H1 (cell line): ENCODE results near the gene RNF215. TPM values are rescaled to one million over a fixed set of nuclear protein-coding genes. Genes with fewer than 3 reads are reported as not detected.
A peak's percentile ranks its signal among the peaks of the same experiment; 100 is the strongest.

Experiments used
- CTCF ChIA-PET: fragments of 300-600 bp; sonication (Branson Sonifier 250); formaldehyde crosslinking; loops from one replicate; lab custom pipeline; 2021; ENCODE audit not compliant: partially characterized antibody; lab: Charles Lee
- POLR2A ChIA-PET: fragments of 300-600 bp; sonication (Branson Sonifier 250); formaldehyde crosslinking; loops from one replicate; lab custom pipeline; 2021; ENCODE audit warnings: inconsistent platforms; ENCODE audit not compliant: partially characterized antibody; lab: Charles Lee
- DNase-seq, 2 experiments: peaks; one replicate each; pipeline versions ENCODE4 v3.0.0 to v3.0.0-alpha.2; 2010 to 2022; ENCODE audit warnings: low spot score in 2 of 2, low read depth in 1 of 2, mixed read lengths in 1 of 2
- FAIRE-seq: peaks from 2 replicates; lab custom pipeline; 2011; peaks lifted over from hg19 to GRCh38; lab: Jason Lieb, UNC
- H2AFZ ChIP-seq: 2 replicates; pipeline ENCODE4 v1.8.1; 2012; ENCODE audit warnings: low read length, inconsistent platforms
- H2AK5ac ChIP-seq: 2 replicates; pipeline ENCODE4 v1.6.1; 2013; ENCODE audit warnings: low read depth, low read length
- H2BK120ac ChIP-seq: replicated peaks from 2 replicates; pipeline ENCODE3; 2013; ENCODE audit warnings: low read depth, low read length, inconsistent platforms
- H2BK12ac ChIP-seq: 2 replicates; pipeline ENCODE4 v1.6.1; 2013; ENCODE audit warnings: low read depth, low read length
- H2BK15ac ChIP-seq: 2 replicates; pipeline ENCODE4 v1.6.1; 2013; ENCODE audit warnings: low read length
- H2BK20ac ChIP-seq: 2 replicates; pipeline ENCODE4 v1.6.1; 2013; ENCODE audit warnings: low read length
- H2BK5ac ChIP-seq: 2 replicates; pipeline ENCODE4 v1.6.1; 2013; ENCODE audit warnings: low read depth, low read length
- H3K14ac ChIP-seq: 2 replicates; pipeline ENCODE4 v1.6.1; 2013; ENCODE audit warnings: inconsistent platforms; ENCODE audit not compliant: insufficient read length
- H3K18ac ChIP-seq: 2 replicates; pipeline ENCODE4 v1.6.1; 2013; ENCODE audit warnings: low read length; ENCODE audit errors: extremely low read depth
- H3K23ac ChIP-seq: 2 replicates; pipeline ENCODE4 v1.6.1; 2013; ENCODE audit warnings: inconsistent platforms; ENCODE audit not compliant: insufficient read length
- H3K23me2 ChIP-seq: 2 replicates; pipeline ENCODE4 v1.6.1; 2013; ENCODE audit warnings: low read depth, low read length
- H3K27ac ChIP-seq: 2 replicates; pipeline ENCODE4 v1.6.1; 2011; ENCODE audit warnings: low read depth, low read length, inconsistent platforms
- H3K27me3 ChIP-seq, 4 experiments: replicated peaks in 1 of 4; 1 replicate in 1 of 4; 2 replicates in 3 of 4; pipeline versions ENCODE4 v1.6.1 to v1.8.1; 2011 to 2013; ENCODE audit warnings: low read length in 3 of 4, mild to moderate bottlenecking in 3 of 4, inconsistent platforms in 2 of 4, mixed read lengths in 2 of 4, moderate library complexity in 1 of 4; ENCODE audit not compliant: control insufficient read depth in 3 of 4, insufficient read depth in 3 of 4; ENCODE audit errors: extremely low read depth in 1 of 4
- H3K36me3 ChIP-seq, 4 experiments: 2 replicates each; pipeline versions ENCODE4 v1.6.1 to v1.8.1; 2011 to 2013; ENCODE audit warnings: mild to moderate bottlenecking in 4 of 4, low read length in 3 of 4, moderate library complexity in 2 of 4, control low read depth in 1 of 4, inconsistent platforms in 1 of 4; ENCODE audit not compliant: insufficient read depth in 4 of 4, control insufficient read depth in 2 of 4
- H3K4ac ChIP-seq: replicated peaks from 2 replicates; pipeline ENCODE3; 2013; ENCODE audit warnings: low read length, low read depth, mixed read lengths, inconsistent platforms; ENCODE audit not compliant: insufficient read length
- H3K4me1 ChIP-seq, 4 experiments: replicated peaks in 1 of 4; 1 replicate in 1 of 4; 2 replicates in 3 of 4; pipeline versions ENCODE4 v1.6.1 to v1.8.1; 2011 to 2013; ENCODE audit warnings: low read length in 3 of 4, inconsistent platforms in 2 of 4, mixed read lengths in 1 of 4; ENCODE audit not compliant: insufficient read depth in 4 of 4, control insufficient read depth in 3 of 4
- H3K4me2 ChIP-seq, 2 experiments: 2 replicates each; pipeline versions ENCODE4 v1.6.1 to v1.8.1; 2011 to 2013; ENCODE audit warnings: low read depth in 2 of 2, low read length in 2 of 2, control low read depth in 1 of 2, inconsistent platforms in 1 of 2, mild to moderate bottlenecking in 1 of 2; ENCODE audit not compliant: insufficient read depth in 1 of 2
- H3K4me3 ChIP-seq, 4 experiments: fragments of 200-600, 300-600 bp in 1 of 4; sonication (generic), shearing (Covaris generic), sonication (Bioruptor Twin) in 1 of 4; 2 replicates each; pipeline versions ENCODE4 v1.5.1 to v1.8.1; 2011 to 2016; ENCODE audit warnings: low read length in 4 of 4, low read depth in 3 of 4, control low read depth in 2 of 4, inconsistent platforms in 2 of 4, mild to moderate bottlenecking in 2 of 4, mixed read lengths in 1 of 4, moderate library complexity in 1 of 4; ENCODE audit not compliant: insufficient read depth in 2 of 4; ENCODE audit errors: extremely low read depth in 1 of 4
- H3K56ac ChIP-seq: replicated peaks from 2 replicates; pipeline ENCODE3; 2013; ENCODE audit warnings: low read depth, mild to moderate bottlenecking, mixed read lengths, low read length, inconsistent platforms; ENCODE audit not compliant: insufficient read length
- H3K79me1 ChIP-seq: 2 replicates; pipeline ENCODE4 v1.6.1; 2013; ENCODE audit warnings: low read depth, low read length, control low read depth
- H3K79me2 ChIP-seq, 2 experiments: 2 replicates each; pipeline versions ENCODE4 v1.6.1 to v1.8.1; 2012 to 2013; ENCODE audit warnings: low read length in 2 of 2, mild to moderate bottlenecking in 2 of 2, inconsistent platforms in 1 of 2; ENCODE audit not compliant: insufficient read depth in 2 of 2, control insufficient read depth in 1 of 2
- H3K9ac ChIP-seq, 4 experiments: replicated peaks in 1 of 4; 1 replicate in 1 of 4; 2 replicates in 3 of 4; pipeline versions ENCODE4 v1.6.1 to v1.8.1; 2011 to 2013; ENCODE audit warnings: low read depth in 3 of 4, low read length in 3 of 4, control low read depth in 2 of 4, mild to moderate bottlenecking in 2 of 4, moderate library complexity in 2 of 4, inconsistent platforms in 1 of 4; ENCODE audit errors: extremely low read depth in 1 of 4
- H3K9me3 ChIP-seq, 2 experiments: 2 replicates each; pipeline versions ENCODE4 v1.6.1 to v1.8.1; 2012 to 2013; ENCODE audit warnings: mild to moderate bottlenecking in 2 of 2, moderate library complexity in 2 of 2, control low read depth in 1 of 2, inconsistent platforms in 1 of 2, low read depth in 1 of 2, low read length in 1 of 2, mixed read lengths in 1 of 2; ENCODE audit not compliant: insufficient read depth in 2 of 2
- H4K20me1 ChIP-seq, 2 experiments: replicated peaks in 1 of 2; 2 replicates each; pipeline versions ENCODE3 to v1.8.1; 2011 to 2013; ENCODE audit warnings: inconsistent platforms in 2 of 2, low read length in 2 of 2, mild to moderate bottlenecking in 1 of 2; ENCODE audit not compliant: insufficient read depth in 2 of 2, control insufficient read depth in 1 of 2
- H4K5ac ChIP-seq: 2 replicates; pipeline ENCODE4 v1.6.1; 2013; ENCODE audit warnings: low read length, low read depth, mixed read lengths, inconsistent platforms; ENCODE audit not compliant: insufficient read length
- H4K8ac ChIP-seq: 2 replicates; pipeline ENCODE4 v1.8.0; 2013; ENCODE audit warnings: mild to moderate bottlenecking, moderate library complexity, low read length, inconsistent platforms; ENCODE audit not compliant: insufficient read depth; ENCODE audit errors: extremely low read depth
- H4K91ac ChIP-seq: replicated peaks from 2 replicates; pipeline ENCODE3; 2013; ENCODE audit warnings: low read length, mixed read lengths, inconsistent platforms; ENCODE audit not compliant: insufficient read length
- CBX8 ChIP-seq: fragments of 300-800, 300-1000 bp; sonication (generic); IDR thresholded peaks from 2 replicates; pipeline ENCODE4 v1.7.1; 2016; ENCODE audit warnings: low read depth, low read length, borderline replicate concordance
- CTBP2 ChIP-seq: IDR thresholded peaks from 2 replicates; pipeline ENCODE4 v1.7.0; 2011; ENCODE audit warnings: borderline replicate concordance, mild to moderate bottlenecking, moderate library complexity, mixed read lengths, low read length; ENCODE audit not compliant: insufficient read depth, insufficient read length
- HDAC6 ChIP-seq: IDR thresholded peaks from one replicate; pipeline ENCODE4 v1.7.1; 2012; ENCODE audit warnings: low read depth, mild to moderate bottlenecking, inconsistent platforms, low read length, moderate library complexity
- KDM1A ChIP-seq: fragments of 200-600, 300-600 bp; sonication (generic); IDR thresholded peaks from 2 replicates; pipeline ENCODE4 v1.7.1; 2016; ENCODE audit warnings: mild to moderate bottlenecking, low read length, borderline replicate concordance
- PHF8 ChIP-seq: fragments of 200-600 bp; sonication (generic); conservative IDR thresholded peaks from 2 replicates; pipeline ENCODE4 v1.7.1; 2012; ENCODE audit warnings: low read depth, mild to moderate bottlenecking, inconsistent platforms, low read length, moderate library complexity
- POLR2A ChIP-seq, 2 experiments: IDR thresholded peaks; 1 replicate in 1 of 2; 2 replicates in 1 of 2; pipeline ENCODE4 v1.6.1; 2011; ENCODE audit warnings: low read depth in 2 of 2, low read length in 2 of 2, mild to moderate bottlenecking in 2 of 2; ENCODE audit errors: control extremely low read depth in 1 of 2
- POLR2AphosphoS5 ChIP-seq: IDR thresholded peaks from 2 replicates; pipeline ENCODE4 v1.6.1; 2011; ENCODE audit warnings: low read depth, low read length
- RXRA ChIP-seq: IDR thresholded peaks from 2 replicates; pipeline ENCODE4 v1.6.1; 2011; ENCODE audit warnings: low read depth, mild to moderate bottlenecking, low read length, moderate library complexity; ENCODE audit not compliant: insufficient read depth
- SP2 ChIP-seq: IDR thresholded peaks from 2 replicates; pipeline ENCODE4 v1.6.1; 2012; ENCODE audit warnings: mild to moderate bottlenecking, low read length, inconsistent platforms
- SUZ12 ChIP-seq: fragments of 200-600 bp; sonication (generic); IDR thresholded peaks from 2 replicates; pipeline ENCODE4 v1.6.1; 2012; ENCODE audit warnings: mild to moderate bottlenecking, inconsistent platforms, low read length, moderate library complexity, mixed read lengths
- WGBS, 2 experiments: shearing (Covaris generic) in 1 of 2; methylation state at CpG; one replicate each; pipeline versions ENCODE4 v1.1.6 to v1.1.7; 2013 to 2015; ENCODE audit warnings: low lambda C conversion rate in 2 of 2, mixed read lengths in 2 of 2, inconsistent platforms in 1 of 2, low coverage in 1 of 2, missing lambda C conversion rate in 1 of 2; ENCODE audit not compliant: insufficient replicate concordance in 2 of 2, insufficient coverage in 1 of 2, insufficient read length in 1 of 2; ENCODE audit errors: extremely low coverage in 1 of 2, missing lambda C conversion rate in 1 of 2; 5-methylcytosine and 5-hydroxymethylcytosine counted together
- polyA plus RNA-seq, 7 experiments: library from polyadenylated mRNA; depleted of rRNA in 3 of 7; stranded (reverse) in 5 of 7; unstranded in 2 of 7; fragments of >200 nt in 5 of 7; fragments of 200-250 nt in 2 of 7; gene quantifications; 1 replicate in 5 of 7; 2 replicates in 1 of 7; 4 replicates in 1 of 7; pipeline versions ENCODE4 v1.2.1 to v1.2.3, GENCODE V29; 2011 to 2013; ENCODE audit warnings: missing spikeins in 2 of 7, mixed read lengths in 2 of 7
- total RNA-seq: library from RNA; stranded (reverse); fragmentation: NEBNext Ultra II Directional; extraction: Animal tissue kit (Norgen Biotek cat#: 25700); gene quantifications from 2 replicates; pipeline ENCODE4 v1.2.1, GENCODE V29; 2021
- TF ChIP-seq, protein P1 (sequence below): IDR thresholded peaks from 2 replicates; pipeline ENCODE4 v1.6.1; 2012; ENCODE audit warnings: inconsistent platforms

RNF215 gene
- total and polyA plus RNA-seq, 2 of the 8 experiments (the other 6 are each of a cell fraction or from before 2014, with no cell fraction given), result 13.1 to 19.0 TPM

DNA sequence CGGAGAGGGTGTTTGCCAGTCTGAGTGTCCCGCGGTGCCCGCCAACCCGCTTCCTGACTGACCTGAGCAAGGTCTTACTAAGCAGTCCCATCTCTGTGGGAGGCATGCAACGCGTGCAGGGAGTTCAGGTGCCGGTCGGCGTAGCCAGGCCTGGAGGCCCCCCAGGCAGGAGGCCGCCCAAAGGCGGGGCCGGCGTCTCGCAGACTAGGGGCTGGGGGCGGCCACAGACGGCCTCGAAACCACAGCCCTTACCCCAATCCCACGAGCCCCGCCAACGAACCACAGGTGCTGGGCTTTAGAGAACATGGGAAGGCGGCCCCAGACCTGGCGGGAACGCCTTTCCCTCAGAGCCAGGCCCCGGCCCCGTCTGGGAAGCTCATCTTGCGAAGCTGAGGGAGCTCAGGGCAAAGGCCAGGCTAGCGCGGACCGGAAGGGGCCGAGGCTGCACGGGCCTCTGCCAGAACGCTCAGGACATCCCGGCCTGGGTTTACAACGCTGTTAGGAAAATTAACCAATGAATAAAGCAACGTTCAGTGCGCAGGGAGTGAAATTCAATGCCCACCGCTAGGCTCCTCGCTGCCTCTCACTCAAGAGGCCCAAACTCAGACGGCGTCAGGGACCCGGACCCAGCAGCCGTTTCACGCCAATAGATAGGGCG, 36.2 kb upstream of the RNF215 start:
- H3K27me3 ChIP-seq, result no peaks in the 10 kb centered on the region
- ChIA-PET CTCF (interaction anchor here (1.2 to 12.0 kb wide), 6 partner anchors 11 to 183 kb away, joined by 3 to 164 read pairs (median 9); partner anchors contain the start of gene SEC14L2), POLR2A (interaction anchor here (0.6 to 5.2 kb wide), 25 partner anchors 9 to 659 kb away, joined by 3 to 39 read pairs (median 4); partner anchors contain the start of genes CCDC157, SEC14L2, SF3A1 and TBC1D10A)
- peak overlapping the region; percentile 88; the same call in 1 of the 2 replicates for H4K8ac ChIP-seq
- peak overlapping the region; percentile 4 for H2BK12ac ChIP-seq
- peak overlapping the region; percentile 38 for H2BK120ac ChIP-seq
- H3K4me3 ChIP-seq, result peak overlapping the region; percentile 58 to 88 (median 72)
- H3K23ac ChIP-seq, result no peak overlapping the region
- H3K4me2 ChIP-seq, result peak overlapping the region; percentile 71 to 93
- FAIRE-seq (no peak), DNase-seq (no peak)
- H3K23me2 ChIP-seq, result peaks cover 22% of the 10 kb centered on the region
- no peaks in the 10 kb centered on the region; the same call in 1 of the 2 replicates for H3K79me1 ChIP-seq
- H4K91ac ChIP-seq, result peak overlapping the region; percentile 90
- WGBS, 2 experiments, result 1% methylated on average over 39 of the region's 45 CpGs; no CpG with 5 or more reads in 1 of the 2 experiments
- H2BK5ac ChIP-seq, result peak overlapping the region; percentile 94
- H3K14ac ChIP-seq, result no peak overlapping the region
- H3K56ac ChIP-seq, result peak overlapping the region; percentile 67
- peak overlapping the region; percentile 98 for H3K18ac ChIP-seq
- no peak overlapping the region for H2BK20ac ChIP-seq
- peaks cover 2 to 15% (median 5%) of the 10 kb centered on the region in 4 experiments; a peak in 5 of 8 replicates for H3K36me3 ChIP-seq
- peaks cover 0 to 7% of the 10 kb centered on the region in 2 experiments; a peak in 1 of 4 replicates for H3K79me2 ChIP-seq
- peaks cover 0 to 16% of the 10 kb centered on the region in 2 experiments for H4K20me1 ChIP-seq
- peak overlapping the region; percentile 80 for H3K27ac ChIP-seq
- H4K5ac ChIP-seq, result peak overlapping the region; percentile 82
- H2BK15ac ChIP-seq, result peak overlapping the region; percentile 76; the same call in 1 of the 2 replicates
- H3K9me3 ChIP-seq, result no peaks in the 10 kb centered on the region
- 0 out of 2 replicates have a peak overlapping the region, but pooled peaks have one; percentile 1 for H2AFZ ChIP-seq
- peak overlapping the region; percentile 51 to 87 (median 82) for H3K9ac ChIP-seq
- peaks cover 3 to 21% (median 13%) of the 10 kb centered on the region in 4 experiments for H3K4me1 ChIP-seq
- no peak overlapping the region for H2AK5ac ChIP-seq
- peak overlapping the region; percentile 51 for H3K4ac ChIP-seq
- peak; percentile 21 for TF ChIP-seq POLR2AphosphoS5
- no peak for TF ChIP-seq KDM1A
- no peak for TF ChIP-seq HDAC6
- 0 out of 2 replicates have a peak, but pooled peaks have one; percentile 34 for TF ChIP-seq SUZ12
- no peak for TF ChIP-seq CBX8
- no peak for TF ChIP-seq SP2
- TF ChIP-seq, protein P1, sequence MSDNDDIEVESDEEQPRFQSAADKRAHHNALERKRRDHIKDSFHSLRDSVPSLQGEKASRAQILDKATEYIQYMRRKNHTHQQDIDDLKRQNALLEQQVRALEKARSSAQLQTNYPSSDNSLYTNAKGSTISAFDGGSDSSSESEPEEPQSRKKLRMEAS, result peak; percentile 54
- TF ChIP-seq CTBP2, result no peak
- TF ChIP-seq PHF8, result peak; percentile 38; the same call in 1 of the 2 replicates
- peak in 1 of 2 experiments; percentile 77; a peak in 2 of 3 replicates for TF ChIP-seq POLR2A (IDR thresholded peaks at IDR 0.05; ENCODE audit: control extremely low read depth in 1 of 2, low read depth in 2 of 2, low read length in 2 of 2)
- TF ChIP-seq RXRA, result no peak
